NCI-H1092 (cell line): ENCODE data around the gene MAP1B.
"Not testable (repeated sequence)": the region's sequence is repeated elsewhere in the genome, so short reads cannot be mapped to it uniquely, and the experiment has no call there.

Source experiments
- DNase-seq: peaks from one replicate; lab custom pipeline; 2025; lab: John Stamatoyannopoulos, UW

The MAP1B gene

DNA sequence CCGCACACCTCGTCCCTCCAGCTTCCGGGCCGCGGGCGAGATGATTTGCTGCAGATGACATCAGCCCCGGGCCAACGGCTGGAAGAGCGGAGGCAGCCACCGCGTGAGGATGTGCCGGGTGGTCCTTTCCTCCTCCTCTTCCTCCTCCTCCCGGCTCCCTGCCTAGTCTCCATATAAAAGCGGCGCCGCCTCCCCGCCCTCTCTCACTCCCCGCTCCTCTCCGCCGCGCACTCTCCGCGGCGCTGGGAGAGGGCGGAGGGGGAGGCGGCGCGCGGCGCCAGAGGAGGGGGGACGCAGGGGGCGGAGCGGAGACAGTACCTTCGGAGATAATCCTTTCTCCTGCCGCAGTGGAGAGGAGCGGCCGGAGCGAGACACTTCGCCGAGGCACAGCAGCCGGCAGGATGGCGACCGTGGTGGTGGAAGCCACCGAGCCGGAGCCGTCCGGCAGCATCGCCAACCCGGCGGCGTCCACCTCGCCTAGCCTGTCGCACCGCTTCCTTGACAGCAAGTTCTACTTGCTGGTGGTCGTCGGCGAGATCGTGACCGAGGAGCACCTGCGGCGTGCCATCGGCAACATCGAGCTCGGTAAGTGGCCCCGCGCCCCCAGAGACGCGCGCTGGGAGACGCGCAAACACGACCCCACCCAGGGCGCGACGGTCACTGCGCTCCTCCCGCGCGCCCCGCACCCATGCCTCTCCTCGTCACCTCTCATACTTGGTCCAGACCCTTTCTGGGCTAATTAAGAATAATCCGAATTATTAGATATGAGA lies at the start of gene MAP1B:
Gene MAP1B, plus strand, starts transcription at position 345 of the 770 bp plus-strand sequence. Its CDS starts 57 bp downstream, at position 402.
- DNase-seq: peak; percentile 78

DNA sequence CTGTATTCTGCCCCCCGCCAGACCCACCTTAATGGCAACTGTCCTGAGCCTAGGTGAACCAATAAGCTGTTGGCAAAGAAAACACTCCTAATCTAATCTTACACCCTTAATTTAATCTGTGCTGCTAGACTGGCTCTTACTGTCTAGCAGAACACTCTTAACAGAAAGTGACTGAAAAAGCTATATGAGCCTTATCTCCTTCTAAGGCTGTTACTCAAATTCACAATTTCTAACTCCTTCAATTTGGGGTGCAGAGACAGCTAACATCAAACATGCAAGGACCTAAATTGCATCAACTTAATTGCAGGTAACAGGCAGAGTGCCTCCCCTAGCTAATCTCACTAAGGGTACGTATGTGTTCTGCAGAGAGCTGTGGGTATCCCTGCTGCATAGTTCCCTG lies 49.5 kb upstream of the MAP1B start:
- no peak for DNase-seq

DNA sequence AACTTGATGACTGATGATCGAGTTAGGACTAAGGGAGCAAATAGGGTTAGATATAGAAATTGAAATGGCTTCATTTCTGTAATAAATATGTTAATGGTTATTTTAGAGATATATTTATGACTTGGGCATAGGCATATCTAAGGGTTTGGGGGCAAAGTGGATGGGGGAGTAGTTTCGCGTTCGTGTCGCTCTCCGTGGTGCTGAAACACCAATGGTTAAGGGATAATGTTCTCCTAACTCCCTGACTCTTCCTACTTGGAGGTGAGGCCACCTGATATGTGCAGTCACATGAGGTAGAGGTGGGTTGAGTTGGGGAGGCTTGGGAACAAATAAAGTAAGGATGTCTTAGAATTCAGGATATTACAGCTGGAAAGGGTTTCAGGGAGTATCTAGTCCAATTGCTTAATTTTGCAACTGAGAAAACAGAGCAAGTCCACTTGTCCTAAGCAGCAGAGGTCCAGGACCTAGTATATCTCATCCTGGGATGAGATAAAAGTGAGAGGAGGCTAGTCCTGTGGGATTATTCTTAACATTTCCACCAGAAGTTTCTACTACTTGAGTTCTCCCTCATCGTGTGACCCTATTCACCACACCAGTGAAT lies 44.0 kb upstream of the MAP1B start:
- DNase-seq: no peak

DNA sequence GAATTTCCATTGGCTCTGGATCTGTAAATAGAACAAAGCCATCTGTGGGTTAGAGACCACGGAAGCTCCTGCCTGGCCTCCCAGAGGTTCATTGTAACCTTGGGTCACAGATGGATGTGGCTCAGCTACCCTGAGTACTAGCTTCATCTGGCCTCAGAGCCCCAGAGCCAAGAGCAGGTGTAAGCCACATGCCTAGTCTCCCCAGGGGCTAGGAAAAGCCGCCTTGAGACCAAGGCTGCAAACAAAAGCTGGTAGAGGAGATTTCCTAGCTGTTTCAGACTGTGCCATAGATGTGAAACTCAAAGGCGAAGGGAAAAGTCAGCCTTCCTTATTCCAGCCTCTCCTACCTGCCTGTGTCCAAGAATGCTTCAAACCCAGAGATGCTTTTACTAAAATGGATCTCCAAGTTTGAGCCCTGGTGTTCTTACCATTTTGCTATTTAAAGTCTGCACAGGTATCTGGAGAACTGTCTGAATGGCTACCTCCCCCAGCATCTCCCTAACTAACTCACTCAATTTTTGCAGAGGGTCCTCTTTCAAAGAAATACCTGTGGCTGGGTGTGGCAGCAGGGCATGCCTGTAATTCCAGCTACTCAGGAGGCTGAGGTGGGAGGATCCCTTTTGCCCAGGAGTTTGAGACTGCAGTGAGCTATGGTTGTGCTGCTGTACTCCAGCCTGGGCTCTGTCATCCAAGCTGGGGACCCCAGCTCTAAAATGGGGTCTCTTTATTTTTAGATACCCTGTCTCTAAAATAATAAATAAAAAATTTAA lies 42.3 kb upstream of the MAP1B start:
- peak; percentile 37 for DNase-seq

DNA sequence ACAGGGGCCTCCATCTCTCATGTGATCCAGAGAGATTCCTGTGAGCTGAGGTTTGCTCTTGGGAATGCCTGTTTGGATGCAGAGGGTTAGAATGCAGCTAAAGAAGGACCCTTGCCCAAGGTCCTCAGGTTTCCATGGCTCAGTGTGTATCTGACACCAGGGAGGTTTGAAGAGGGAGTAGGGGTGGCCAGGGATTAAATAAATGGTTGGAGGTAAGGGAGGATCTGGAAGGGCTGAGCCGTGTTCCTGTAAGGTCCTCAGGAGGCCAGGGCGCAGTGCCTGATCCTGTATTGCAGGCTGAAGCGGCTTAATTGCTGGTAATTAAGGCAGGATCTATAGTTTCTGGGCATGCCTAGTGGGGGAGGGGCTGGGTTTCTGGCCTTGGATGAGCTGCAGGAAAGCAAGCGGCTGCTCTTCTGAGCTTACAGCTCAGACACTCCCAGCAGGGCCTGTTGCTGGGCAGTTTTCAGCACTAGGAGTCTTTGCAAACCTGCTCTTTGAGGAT lies 41.5 kb upstream of the MAP1B start:
- peak; percentile 70 for DNase-seq

DNA sequence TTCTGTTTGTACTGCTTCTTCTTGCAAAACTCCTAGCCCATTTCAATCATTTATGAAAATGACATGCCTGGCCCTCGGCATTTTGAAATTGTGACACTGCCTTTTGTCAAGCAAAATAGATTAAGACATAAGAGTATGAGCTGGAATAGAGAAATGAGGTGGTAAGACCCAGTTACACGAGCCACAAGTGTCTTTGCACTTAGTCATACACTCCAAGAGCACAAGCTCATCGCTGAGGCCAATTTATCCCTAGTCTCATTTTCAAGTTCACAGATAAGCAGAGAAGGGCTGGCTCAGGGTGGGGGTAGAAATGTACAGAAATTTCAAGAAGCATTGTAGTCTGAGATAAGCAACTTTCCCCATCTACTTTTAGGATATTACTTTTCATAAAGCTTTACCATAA lies 40.6 kb upstream of the MAP1B start:
- no peak for DNase-seq

DNA sequence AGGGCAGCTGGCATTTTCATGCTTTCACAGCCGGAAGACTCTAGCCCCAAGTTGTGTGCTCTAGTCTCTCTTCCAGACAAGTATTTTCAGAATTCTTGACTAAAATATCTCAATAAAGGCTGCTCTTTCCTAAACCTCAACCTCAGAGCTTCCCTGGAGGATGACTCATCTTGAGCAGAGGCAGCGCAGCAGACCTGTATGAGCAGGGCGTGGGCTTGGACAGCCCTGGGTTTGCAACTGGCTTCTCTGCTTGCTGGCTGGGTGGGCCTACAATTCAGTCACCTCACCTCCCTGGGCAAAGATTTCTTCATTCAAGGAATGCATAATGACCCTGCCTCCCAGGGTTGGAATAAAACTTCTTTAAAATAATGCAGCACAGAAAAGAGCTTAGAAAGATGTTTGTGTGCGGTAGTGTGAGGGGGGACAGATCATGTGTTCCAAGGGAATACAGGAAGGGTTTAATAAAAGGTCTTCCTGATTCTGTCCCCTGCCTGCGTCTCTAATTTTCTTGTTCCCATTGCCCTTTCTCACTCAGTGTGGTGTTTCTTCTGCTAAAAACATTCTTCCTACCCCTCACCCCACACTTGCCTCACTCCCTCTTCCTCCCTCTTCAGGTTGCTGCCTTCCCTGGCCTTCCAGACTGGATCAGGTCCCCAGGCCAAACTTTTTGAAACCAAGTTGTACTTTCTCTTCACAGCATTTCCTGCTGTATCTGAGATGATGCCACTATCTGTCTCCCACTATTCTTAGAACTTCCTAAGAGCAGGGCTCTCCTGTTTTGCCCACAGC lies 39.4 kb upstream of the MAP1B start:
- DNase-seq: no peak

DNA sequence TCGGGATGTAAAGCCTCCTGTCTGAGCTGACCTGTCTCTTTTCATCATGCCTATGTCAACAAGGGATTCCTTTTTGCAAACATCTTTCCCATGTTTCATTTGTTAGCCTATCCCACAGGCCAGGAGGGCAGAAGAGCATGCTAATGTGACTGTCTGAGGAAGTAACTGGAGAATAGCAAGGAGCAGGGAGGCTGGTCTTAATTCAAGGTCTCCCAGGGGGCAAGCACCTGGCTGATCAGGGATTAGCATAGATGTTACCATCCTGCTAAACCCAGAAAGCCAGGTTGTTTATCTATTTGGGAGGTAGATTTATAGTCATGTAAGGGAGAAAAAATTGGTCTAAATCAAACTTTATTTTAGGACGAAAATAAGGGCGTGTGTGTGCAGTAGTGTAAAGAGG lies 36.7 kb upstream of the MAP1B start:
- no peak for DNase-seq

DNA sequence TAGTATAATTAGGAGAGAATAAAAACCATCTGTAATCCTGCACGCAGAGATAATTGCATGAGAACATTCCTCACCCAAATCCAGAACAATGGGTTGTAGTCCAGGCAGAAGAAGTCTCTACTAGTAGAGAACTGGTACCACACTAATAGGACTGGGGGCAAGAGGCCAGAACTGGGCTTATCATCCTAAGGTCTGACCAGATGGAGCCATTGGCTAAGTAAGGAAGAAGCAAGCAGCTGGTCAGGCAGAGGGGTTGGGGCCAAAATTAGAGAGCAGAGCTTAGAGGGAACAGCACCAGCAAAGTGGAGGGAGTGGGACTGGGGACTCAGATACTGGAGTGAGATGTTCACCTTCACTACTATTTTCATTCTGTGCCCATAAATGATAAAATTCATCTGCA lies 35.4 kb upstream of the MAP1B start:
- no peak for DNase-seq

DNA sequence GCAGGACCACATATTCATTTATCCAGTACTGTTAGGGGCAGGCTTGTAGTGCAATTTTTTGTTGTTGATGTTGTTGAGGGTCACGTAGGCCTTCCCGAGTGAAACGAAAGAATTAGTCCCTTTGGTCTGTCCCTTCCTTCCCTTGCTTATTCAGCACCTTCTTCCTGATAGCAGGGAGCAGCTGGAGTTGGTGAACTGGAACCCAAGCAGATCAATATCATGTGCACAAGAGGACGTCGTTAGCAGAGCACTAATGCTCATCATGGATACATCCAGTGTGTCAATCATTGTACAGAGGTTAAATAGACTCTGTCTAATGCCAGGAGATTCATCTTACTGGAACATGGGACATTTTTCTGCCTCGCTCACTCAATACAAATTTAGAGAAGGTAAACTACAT lies 33.0 kb upstream of the MAP1B start:
- DNase-seq: peak; percentile 21

DNA sequence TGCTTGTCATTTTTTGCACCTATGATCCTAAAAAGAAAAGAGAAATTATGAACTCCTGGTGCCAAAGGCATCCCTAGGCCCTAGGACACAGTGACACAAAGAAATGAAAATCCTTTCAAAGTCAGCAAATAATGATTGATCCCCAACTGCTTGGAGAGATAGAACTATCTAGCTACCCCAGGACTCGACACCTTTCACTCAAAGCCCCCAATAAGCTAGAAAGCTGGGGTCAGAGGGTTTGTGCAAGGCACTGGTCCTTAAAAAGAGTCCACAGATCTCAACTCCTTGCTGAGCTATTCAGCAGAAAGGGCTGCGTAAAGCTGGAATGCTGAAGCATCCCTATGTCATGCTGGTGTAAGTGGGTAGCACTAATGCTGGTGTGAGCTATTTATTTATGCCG lies 31.8 kb upstream of the MAP1B start:
- DNase-seq: no peak

DNA sequence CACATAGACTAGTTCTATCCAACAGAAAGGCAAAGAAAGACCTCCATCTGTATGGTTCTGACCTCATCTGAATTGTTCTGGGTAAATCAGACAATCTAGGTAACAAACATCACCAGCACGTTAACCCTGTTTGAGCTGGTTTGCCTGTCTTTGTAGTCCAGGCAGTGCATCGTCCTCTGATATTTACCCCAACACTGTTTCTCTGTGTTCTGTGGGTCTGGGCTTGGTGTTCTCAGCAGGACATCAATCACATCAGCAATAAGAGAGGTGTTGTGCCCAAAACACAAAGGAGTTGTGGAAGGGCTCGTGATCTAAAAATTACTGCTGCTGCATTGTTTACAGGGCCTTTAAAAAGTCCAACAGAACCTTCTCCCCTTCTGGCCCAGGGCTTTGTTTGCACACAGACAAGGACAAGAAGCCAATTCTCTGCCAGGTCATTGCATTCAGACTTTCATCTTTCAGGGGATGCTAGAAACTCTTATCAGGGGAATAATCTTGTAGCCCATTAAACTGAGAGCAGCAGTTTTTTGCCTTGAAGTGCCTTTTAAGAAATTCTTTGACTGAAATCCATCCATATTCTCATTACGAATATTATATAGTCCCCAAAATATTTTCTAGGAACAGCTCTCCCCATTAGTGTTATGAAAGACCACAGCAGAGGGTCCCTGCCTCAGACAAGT lies 30.5 kb upstream of the MAP1B start:
- no peak for DNase-seq

DNA sequence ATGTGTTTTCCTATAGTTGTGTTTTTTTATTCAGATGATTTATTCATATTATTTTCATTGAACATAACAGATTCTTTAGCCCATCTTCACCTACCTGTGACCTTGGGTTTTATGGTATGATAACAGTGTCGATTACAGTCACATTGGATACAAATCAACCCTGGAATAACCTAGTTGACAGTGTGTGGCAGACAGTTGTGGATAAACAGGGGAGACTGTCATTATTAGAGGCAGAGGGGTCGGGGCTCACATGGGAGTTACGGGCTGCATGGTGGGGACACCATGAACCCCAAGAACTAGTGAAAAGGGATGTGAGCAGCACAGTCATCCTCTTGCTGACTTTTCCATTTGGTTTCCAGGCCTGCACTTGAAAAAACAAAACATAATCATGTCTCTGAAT lies 29.9 kb upstream of the MAP1B start:
- DNase-seq: no peak

DNA sequence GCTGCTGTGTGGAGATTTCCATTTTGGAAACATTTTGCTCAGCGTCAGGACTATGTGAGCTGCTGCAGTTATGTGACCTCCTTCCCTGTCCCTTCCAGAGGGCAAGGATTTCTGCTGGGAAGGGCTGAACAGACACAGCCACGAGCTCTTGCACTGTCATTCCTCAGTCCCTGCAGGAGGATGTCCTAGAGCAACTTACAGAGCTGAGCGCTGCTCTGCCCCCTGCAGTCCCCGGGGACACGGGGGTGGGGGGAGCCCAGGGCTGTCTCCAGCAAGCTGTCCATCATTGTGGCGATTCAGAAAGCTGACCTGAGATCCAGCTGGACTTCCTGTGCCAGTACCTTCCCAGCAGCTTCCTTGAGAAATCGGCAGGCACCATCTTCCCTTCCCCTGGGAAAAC lies 28.0 kb upstream of the MAP1B start:
- DNase-seq: no peak

DNA sequence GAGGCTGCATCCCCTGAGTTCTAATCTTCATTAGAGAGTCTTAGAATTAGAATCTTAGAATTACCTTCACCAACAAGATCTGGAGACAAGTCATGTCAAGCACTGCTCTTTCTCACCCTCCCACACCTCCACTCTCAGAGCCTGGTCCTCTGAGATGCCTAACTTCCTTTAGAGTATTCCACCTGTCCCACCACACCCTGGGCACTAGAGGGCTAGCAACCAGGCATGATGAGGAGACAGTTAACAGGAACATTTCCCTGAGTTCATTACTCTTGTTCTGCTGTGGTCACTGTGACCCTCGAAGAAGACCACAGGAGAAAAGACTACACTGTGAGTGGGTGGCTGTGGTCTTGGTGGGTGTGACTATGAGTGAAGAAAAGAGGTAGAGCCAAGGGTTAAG lies 25.2 kb upstream of the MAP1B start:
- DNase-seq: no peak

DNA sequence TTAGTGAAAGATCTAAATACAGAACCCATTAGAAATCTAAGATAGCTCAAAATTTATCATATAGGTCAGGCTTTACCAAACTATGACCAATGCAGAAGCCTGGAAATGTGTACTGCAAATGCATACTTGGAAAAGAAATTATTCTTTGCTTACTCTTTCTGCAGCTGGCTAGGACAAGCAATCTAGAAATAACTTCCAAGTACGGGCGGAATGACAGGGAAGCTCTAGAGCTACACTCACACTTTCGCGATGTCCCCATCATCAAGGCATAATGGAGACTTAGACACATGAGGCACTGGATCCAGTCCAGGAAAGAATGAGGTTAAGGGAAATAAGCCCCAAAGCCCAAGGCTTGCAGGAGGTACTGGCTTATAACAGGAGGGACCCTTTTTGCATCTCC lies 22.4 kb upstream of the MAP1B start:
- DNase-seq: no peak

DNA sequence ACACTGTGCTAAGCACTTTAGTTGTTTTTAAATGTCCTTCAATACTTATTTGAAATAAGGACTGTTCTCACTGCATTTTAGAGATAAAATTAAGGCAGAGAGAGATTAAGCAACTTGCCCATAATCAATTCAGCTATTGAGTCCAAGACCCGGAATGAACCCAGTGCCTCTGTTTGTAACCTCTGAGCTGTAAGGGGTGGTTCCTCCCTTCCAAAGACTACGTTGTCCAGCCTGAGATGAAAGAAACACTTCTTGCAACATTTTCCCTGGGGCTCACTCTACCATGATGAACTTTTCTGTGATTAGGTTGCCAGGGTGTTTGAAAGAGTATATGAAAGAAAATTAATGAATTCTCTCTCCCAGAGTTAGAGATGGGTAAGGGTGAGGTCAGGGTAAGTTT lies 22.0 kb upstream of the MAP1B start:
- no peak for DNase-seq

DNA sequence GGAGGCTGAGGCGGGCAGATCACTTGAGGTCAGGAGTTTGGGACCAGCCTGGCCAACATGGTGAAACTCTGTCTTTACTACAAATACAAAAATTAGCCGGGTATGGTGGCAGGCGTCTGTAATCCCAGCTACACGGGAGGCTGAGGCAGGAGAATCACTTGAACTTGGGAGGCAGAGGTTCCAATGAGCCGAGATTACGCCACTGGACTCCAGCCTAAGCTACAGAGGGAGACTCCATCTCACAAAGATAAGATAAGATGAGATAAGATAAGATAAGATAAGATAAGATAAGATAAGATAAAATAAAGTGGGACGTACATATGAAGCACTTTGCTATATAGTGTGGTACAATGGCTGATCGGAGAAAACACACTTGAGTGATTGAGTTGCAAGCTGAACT lies 17.6 kb upstream of the MAP1B start:
- DNase-seq: not testable (repeated sequence)

DNA sequence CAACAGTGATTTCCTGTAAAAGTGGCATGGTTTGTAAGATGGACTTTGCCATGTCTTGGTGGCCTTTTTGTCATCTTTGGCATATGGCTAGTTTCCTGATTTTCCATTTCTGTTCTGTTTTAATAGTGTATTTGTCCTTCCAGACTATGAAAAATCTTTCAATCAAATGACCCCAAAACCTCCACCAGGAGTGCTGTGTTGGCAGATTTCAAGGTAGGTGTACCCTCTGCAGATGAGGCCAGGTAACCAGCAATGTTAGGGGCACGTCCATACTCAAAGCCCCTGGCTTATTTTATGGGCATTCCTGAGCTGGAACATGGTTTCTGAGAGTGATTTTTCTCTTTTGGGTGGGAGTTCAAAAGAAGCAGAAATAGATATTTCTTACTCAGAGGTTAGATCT lies 15.2 kb upstream of the MAP1B start:
- DNase-seq: no peak

DNA sequence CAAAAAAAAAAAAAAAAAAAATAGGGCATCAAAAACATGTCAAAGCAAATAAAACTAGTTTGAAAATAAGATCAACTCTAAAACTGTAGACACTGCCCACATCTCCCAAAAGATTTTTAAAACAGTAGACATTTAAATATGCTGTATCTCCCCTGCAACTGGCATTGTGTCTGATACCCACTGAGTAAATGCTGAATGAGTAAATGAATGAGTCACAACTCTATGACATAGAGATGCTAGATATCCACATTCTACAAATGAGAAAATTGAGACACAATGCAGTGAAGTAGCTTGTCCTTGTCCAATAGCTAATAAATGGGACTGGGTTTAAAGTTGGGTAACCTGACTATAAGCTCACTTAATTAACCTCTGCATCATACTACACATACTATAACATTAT lies 14.1 kb upstream of the MAP1B start:
- DNase-seq: no peak

DNA sequence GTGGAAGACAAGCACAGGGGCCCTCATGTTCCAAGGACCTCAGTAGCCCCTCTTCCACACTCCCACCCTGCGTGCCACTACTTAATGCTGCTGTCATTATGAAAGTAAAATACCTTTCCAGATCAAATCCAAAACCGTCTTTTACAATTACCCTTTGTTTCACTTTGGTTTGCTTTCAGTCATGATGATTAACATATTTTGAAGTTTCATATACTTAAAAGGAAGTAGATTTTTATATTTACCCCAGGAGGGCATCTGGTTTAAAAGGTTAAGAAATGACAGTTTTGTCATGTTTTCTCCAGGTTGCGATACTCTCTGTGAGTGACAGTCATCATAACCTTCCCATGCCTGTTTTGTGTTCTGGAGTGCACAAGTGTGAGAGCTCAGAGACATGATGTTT lies 13.5 kb upstream of the MAP1B start:
- DNase-seq: no peak
